Small intestine (tissue), 7 donors: ENCODE data around the gene SPAG16. TPM values are rescaled to one million over a fixed set of nuclear protein-coding genes. Genes with fewer than 3 reads are reported as not detected.

Source experiments
- DNase-seq, 2 donors: peaks; one replicate each; pipeline versions ENCODE4 v3.0.0 to v3.0.0-alpha.2; 2013
- FAIRE-seq: peaks from 2 replicates; lab custom pipeline; 2012; peaks lifted over from hg19 to GRCh38; lab: Jason Lieb, UNC
- H3K27ac ChIP-seq, 3 donors: one replicate each; pipeline ENCODE4 v1.5.1; 2013; ENCODE audit warnings: low read length in 2 of 3, mild to moderate bottlenecking in 2 of 3, control low read depth in 1 of 3, inconsistent platforms in 1 of 3, low read depth in 1 of 3, moderate library complexity in 1 of 3
- H3K27me3 ChIP-seq, 3 donors: one replicate each; pipeline ENCODE4 v1.6.1; 2013; ENCODE audit warnings: low read length in 3 of 3, inconsistent platforms in 1 of 3; ENCODE audit not compliant: control insufficient read depth in 3 of 3, insufficient read depth in 3 of 3
- H3K36me3 ChIP-seq, 3 donors: one replicate each; pipeline ENCODE4 v1.6.1; 2013; ENCODE audit warnings: low read length in 3 of 3, inconsistent platforms in 1 of 3, low read depth in 1 of 3, mild to moderate bottlenecking in 1 of 3, moderate library complexity in 1 of 3; ENCODE audit not compliant: control insufficient read depth in 3 of 3, insufficient read depth in 2 of 3
- H3K4me1 ChIP-seq, 3 donors: one replicate each; pipeline ENCODE4 v1.6.1; 2013; ENCODE audit warnings: low read length in 2 of 3, inconsistent platforms in 1 of 3, low read depth in 1 of 3, mild to moderate bottlenecking in 1 of 3, moderate library complexity in 1 of 3; ENCODE audit not compliant: control insufficient read depth in 3 of 3, insufficient read depth in 2 of 3
- H3K4me3 ChIP-seq, 3 donors: one replicate each; pipeline ENCODE4 v1.5.1; 2013; ENCODE audit warnings: low read length in 3 of 3, control low read depth in 1 of 3, inconsistent platforms in 1 of 3, low read depth in 1 of 3, mild to moderate bottlenecking in 1 of 3, moderate library complexity in 1 of 3
- H3K9me3 ChIP-seq, 2 donors: one replicate each; pipeline ENCODE4 v1.6.1; 2013; ENCODE audit warnings: low read depth in 1 of 2, low read length in 1 of 2; ENCODE audit not compliant: control insufficient read depth in 2 of 2, insufficient read depth in 1 of 2
- WGBS, 3 donors: extraction: QIAGEN DNeasy Blood & Tissue Kit; methylation state at CpG; one replicate each; pipeline ENCODE4 v1.1.7; 2013; 5-methylcytosine and 5-hydroxymethylcytosine counted together
- polyA plus RNA-seq, 4 donors: library from polyadenylated mRNA; stranded (reverse) in 3 of 4; unstranded in 1 of 4; fragments of 200-250 nt in 3 of 4; fragments of 120-200 nt in 1 of 4; gene quantifications; one replicate each; pipeline versions ENCODE4 v1.2.1 to v1.2.3, GENCODE V29; 2013
- donor health status: healthy with polysubstance abuse.
- donor health status: control.
- donor health status: control.
- donor health status: Bipolar disorder and iron deficiency.
- donor health status: healthy.

SPAG16 gene
- polyA plus RNA-seq, 4 donors, result 15.4 to 52.5 (median 18.9) TPM

- Histone ChIP-seq H3K4me3 (no peak overlapping the region), H3K4me1 (no peaks in the 10 kb centered on the region), H3K27me3 (no peaks in the 10 kb centered on the region), H3K9me3 (no peaks in the 10 kb centered on the region), H3K36me3 (no peaks in the 10 kb centered on the region), H3K27ac (no peak overlapping the region)
- FAIRE-seq, result no peak
- WGBS, 3 donors, result 80 to 93% (median 82%) methylated on average over 1 of the region's 1 CpG
- no peak for DNase-seq
Measured at GRCh38 chr2:213242653-213243052, 41.6 kb upstream of the SPAG16 start.

GRCh38 chr2:213243189-213244044, 40.8 kb upstream of the SPAG16 start:
- no peaks in the 10 kb centered on the region for H3K4me1 ChIP-seq
- H3K9me3 ChIP-seq, result no peaks in the 10 kb centered on the region
- no peak overlapping the region for H3K4me3 ChIP-seq
- FAIRE-seq, result no peak
- H3K27ac ChIP-seq, result no peak overlapping the region
- no peaks in the 10 kb centered on the region for H3K36me3 ChIP-seq
- WGBS, 3 donors, result 69 to 73% (median 71%) methylated on average over 6 of the region's 6 CpGs
- no peak for DNase-seq
- no peaks in the 10 kb centered on the region for H3K27me3 ChIP-seq

- Histone ChIP-seq H3K4me1 (no peaks in the 10 kb centered on the region), H3K9me3 (no peaks in the 10 kb centered on the region), H3K27me3 (no peaks in the 10 kb centered on the region), H3K27ac (no peak overlapping the region), H3K4me3 (no peak overlapping the region), H3K36me3 (no peaks in the 10 kb centered on the region)
- peak; percentile 76 for FAIRE-seq
- WGBS, 3 donors, result 0 to 2% (median 1%) methylated on average over 4 of the region's 4 CpGs
- peak; percentile 51 to 58 for DNase-seq
Measured at GRCh38 chr2:213246497-213247281, 37.6 kb upstream of the SPAG16 start.

GRCh38 chr2:213247566-213247965, 36.7 kb upstream of the SPAG16 start:
- Histone ChIP-seq H3K27ac (no peak overlapping the region), H3K36me3 (no peaks in the 10 kb centered on the region), H3K27me3 (no peaks in the 10 kb centered on the region), H3K4me3 (no peak overlapping the region), H3K4me1 (no peaks in the 10 kb centered on the region), H3K9me3 (no peaks in the 10 kb centered on the region)
- no peak for DNase-seq
- no peak for FAIRE-seq
- WGBS, 3 donors, result 71 to 80% (median 75%) methylated on average over 4 of the region's 4 CpGs

- H3K27ac ChIP-seq, result no peak overlapping the region
- no peaks in the 10 kb centered on the region for H3K4me1 ChIP-seq
- WGBS, 3 donors, result 44 to 84% (median 73%) methylated on average over 4 of the region's 4 CpGs
- H3K36me3 ChIP-seq, result no peaks in the 10 kb centered on the region
- no peaks in the 10 kb centered on the region for H3K27me3 ChIP-seq
- no peaks in the 10 kb centered on the region for H3K9me3 ChIP-seq
- no peak overlapping the region for H3K4me3 ChIP-seq
- FAIRE-seq (no peak), DNase-seq (no peak)
Measured at GRCh38 chr2:213248637-213249036, 35.6 kb upstream of the SPAG16 start.

GRCh38 chr2:213249502-213249901, 34.8 kb upstream of the SPAG16 start:
- Histone ChIP-seq H3K36me3 (no peaks in the 10 kb centered on the region), H3K27me3 (no peaks in the 10 kb centered on the region), H3K9me3 (no peaks in the 10 kb centered on the region), H3K27ac (no peak overlapping the region), H3K4me1 (no peaks in the 10 kb centered on the region), H3K4me3 (no peak overlapping the region)
- WGBS, 3 donors, result 59 to 75% (median 63%) methylated on average over 6 of the region's 6 CpGs
- FAIRE-seq, result no peak
- DNase-seq, result no peak

- FAIRE-seq (peak; percentile 57), DNase-seq (peak; percentile 40 to 72)
- Histone ChIP-seq H3K9me3 (no peaks in the 10 kb centered on the region), H3K4me3 (no peak overlapping the region), H3K27me3 (no peaks in the 10 kb centered on the region), H3K27ac (no peak overlapping the region), H3K36me3 (no peaks in the 10 kb centered on the region), H3K4me1 (no peaks in the 10 kb centered on the region)
- WGBS, 3 donors, result 30 to 35% (median 33%) methylated on average over 3 of the region's 3 CpGs
Measured at GRCh38 chr2:213251618-213252017, 32.6 kb upstream of the SPAG16 start.

- FAIRE-seq (no peak), DNase-seq (no peak)
- Histone ChIP-seq H3K4me3 (no peak overlapping the region), H3K27me3 (no peaks in the 10 kb centered on the region), H3K36me3 (no peaks in the 10 kb centered on the region), H3K9me3 (no peaks in the 10 kb centered on the region), H3K27ac (no peak overlapping the region), H3K4me1 (no peaks in the 10 kb centered on the region)
- WGBS, 3 donors, result 26 to 65% (median 57%) methylated on average over 1 of the region's 1 CpG
Measured at GRCh38 chr2:213252206-213252605, 32.1 kb upstream of the SPAG16 start.
